ENCODE data around the gene HDGFL1.
A peak's percentile ranks its signal among the peaks of the same experiment; 100 is the strongest.

HDGFL1 gene

GRCh38 chr6:22569281-22570184, at the start of gene HDGFL1:
HDGFL1 (plus strand) TSS chr6:22569566; CDS start chr6:22569576, 10 bp downstream.
- H3K4me3 ChIP-seq (ENCODE audit: low read length), result no peak within 1 kb of the TSS
- no peaks in the 10 kb centered on the region for H3K36me3 ChIP-seq (ENCODE audit: control insufficient read depth, insufficient read depth, low read length, severe bottlenecking)

DNA sequence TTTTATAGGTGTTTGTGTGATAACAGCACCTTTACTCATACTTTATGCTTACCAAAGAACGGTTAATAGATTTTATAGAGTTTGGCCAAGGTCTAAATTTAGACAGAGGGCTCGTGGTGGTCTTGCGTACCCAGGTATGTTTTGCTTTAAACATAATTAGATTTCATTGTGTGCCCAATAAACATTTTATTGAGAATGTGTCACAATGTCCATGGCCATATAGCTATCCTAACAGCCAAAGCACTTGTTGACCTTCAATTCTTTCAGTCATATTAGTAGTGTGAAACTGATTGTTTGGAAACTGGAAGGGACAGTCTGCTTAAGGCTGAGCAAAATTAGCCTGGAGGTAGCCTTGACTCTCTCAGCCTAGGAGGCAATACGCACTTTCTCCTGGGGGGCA, 48.3 kb upstream of the HDGFL1 start:
- no peaks in the 10 kb centered on the region for H3K36me3 ChIP-seq (ENCODE audit: control insufficient read depth, insufficient read depth, low read length, severe bottlenecking)
- H3K4me3 ChIP-seq (ENCODE audit: low read length), result no peak overlapping the region
- H3K27me3 ChIP-seq (replicated peaks; ENCODE audit: control insufficient read depth, insufficient read depth, low read length), result no peaks in the 10 kb centered on the region
- no peak overlapping the region for H3K9ac ChIP-seq (ENCODE audit: low read length)
- DNase-seq (ENCODE audit: low read depth), result no peak
- no peaks in the 10 kb centered on the region for H3K9me3 ChIP-seq (ENCODE audit: control insufficient read depth, low read length)
- no peaks in the 10 kb centered on the region for H3K4me1 ChIP-seq (ENCODE audit: control insufficient read depth, insufficient read depth, low read length)

More at GRCh38 chr6:22569281-22570184, at the start of gene HDGFL1:
- H3K9me3 ChIP-seq (ENCODE audit: control insufficient read depth, low read length), result no peaks in the 10 kb centered on the region
- no peaks in the 10 kb centered on the region for H3K27me3 ChIP-seq (replicated peaks; ENCODE audit: control insufficient read depth, insufficient read depth, low read length)
- no peak within 1 kb of the TSS for H3K9ac ChIP-seq (ENCODE audit: low read length)
- DNase-seq (ENCODE audit: low read depth), result no peak
- H3K4me1 ChIP-seq (ENCODE audit: control insufficient read depth, insufficient read depth, low read length), result no peaks in the 10 kb centered on the region

GRCh38 chr6:22526736-22527135, 42.6 kb upstream of the HDGFL1 start:
- no peak overlapping the region for H3K9ac ChIP-seq (ENCODE audit: low read length)

GRCh38 chr6:22529866-22530265, 39.5 kb upstream of the HDGFL1 start:
- no peaks in the 10 kb centered on the region for H3K36me3 ChIP-seq (ENCODE audit: control insufficient read depth, insufficient read depth, low read length, severe bottlenecking)
- no peak overlapping the region for H3K4me3 ChIP-seq (ENCODE audit: low read length)
- DNase-seq (ENCODE audit: low read depth), result no peak
- H3K27me3 ChIP-seq (replicated peaks; ENCODE audit: control insufficient read depth, insufficient read depth, low read length), result no peaks in the 10 kb centered on the region
- no peaks in the 10 kb centered on the region for H3K9me3 ChIP-seq (ENCODE audit: control insufficient read depth, low read length)
- H3K4me1 ChIP-seq (ENCODE audit: control insufficient read depth, insufficient read depth, low read length), result no peaks in the 10 kb centered on the region
- no peak overlapping the region for H3K9ac ChIP-seq (ENCODE audit: low read length)

More at GRCh38 chr6:22526736-22527135, 42.6 kb upstream of the HDGFL1 start:
- Histone ChIP-seq H3K4me1 (ENCODE audit: control insufficient read depth, insufficient read depth, low read length) (no peaks in the 10 kb centered on the region), H3K4me3 (ENCODE audit: low read length) (no peak overlapping the region), H3K36me3 (ENCODE audit: control insufficient read depth, insufficient read depth, low read length, severe bottlenecking) (no peaks in the 10 kb centered on the region), H3K9me3 (ENCODE audit: control insufficient read depth, low read length) (no peaks in the 10 kb centered on the region), H3K27me3 (replicated peaks; ENCODE audit: control insufficient read depth, insufficient read depth, low read length) (no peaks in the 10 kb centered on the region)
- peak; percentile 46 for DNase-seq (ENCODE audit: low read depth)

DNA sequence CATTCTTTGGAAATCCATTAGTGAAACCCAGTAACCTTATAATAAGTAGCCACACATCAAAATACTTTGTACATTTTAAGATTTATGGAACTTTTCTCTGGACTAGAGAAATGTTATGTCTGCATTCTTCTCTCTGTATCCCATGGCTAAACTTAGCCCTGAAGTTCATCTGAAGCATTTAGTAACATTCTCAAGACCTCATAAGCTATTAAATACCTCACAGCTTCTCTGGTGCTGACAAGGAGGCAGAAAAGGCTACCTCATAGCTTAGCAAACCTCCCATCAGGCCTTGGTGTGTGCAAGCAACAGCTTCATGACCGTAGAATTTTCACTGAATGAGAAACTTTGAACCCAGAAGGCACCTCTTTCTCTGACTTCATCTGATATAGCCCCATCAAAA, 38.9 kb upstream of the HDGFL1 start:
- no peak for DNase-seq (ENCODE audit: low read depth)
- H3K27me3 ChIP-seq (replicated peaks; ENCODE audit: control insufficient read depth, insufficient read depth, low read length), result no peaks in the 10 kb centered on the region
- no peaks in the 10 kb centered on the region for H3K4me1 ChIP-seq (ENCODE audit: control insufficient read depth, insufficient read depth, low read length)
- H3K9ac ChIP-seq (ENCODE audit: low read length), result no peak overlapping the region
- no peak overlapping the region for H3K4me3 ChIP-seq (ENCODE audit: low read length)
- no peaks in the 10 kb centered on the region for H3K9me3 ChIP-seq (ENCODE audit: control insufficient read depth, low read length)
- no peaks in the 10 kb centered on the region for H3K36me3 ChIP-seq (ENCODE audit: control insufficient read depth, insufficient read depth, low read length, severe bottlenecking)

DNA sequence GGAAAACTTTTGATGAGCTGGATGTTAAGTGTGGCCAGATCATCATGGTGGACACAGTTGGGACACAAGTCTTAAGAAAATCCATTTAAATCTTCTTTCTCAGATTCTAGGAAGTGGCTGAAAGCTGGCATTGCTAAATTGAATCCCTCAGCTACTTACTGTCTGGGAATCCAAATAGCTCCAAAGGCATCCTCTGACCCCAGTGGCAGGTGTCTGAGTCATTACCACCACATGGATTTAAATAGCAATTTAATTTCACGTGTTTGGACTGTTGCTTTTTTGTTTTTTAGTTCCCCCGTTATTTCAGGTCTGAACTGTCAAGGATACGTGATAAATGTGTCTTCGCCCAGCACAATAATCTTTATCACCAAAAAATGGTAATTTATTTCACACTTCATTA, 33.2 kb upstream of the HDGFL1 start:
- Histone ChIP-seq H3K4me1 (ENCODE audit: control insufficient read depth, insufficient read depth, low read length) (no peaks in the 10 kb centered on the region), H3K36me3 (ENCODE audit: control insufficient read depth, insufficient read depth, low read length, severe bottlenecking) (no peaks in the 10 kb centered on the region), H3K9ac (ENCODE audit: low read length) (no peak overlapping the region), H3K9me3 (ENCODE audit: control insufficient read depth, low read length) (no peaks in the 10 kb centered on the region), H3K27me3 (replicated peaks; ENCODE audit: control insufficient read depth, insufficient read depth, low read length) (no peaks in the 10 kb centered on the region), H3K4me3 (ENCODE audit: low read length) (no peak overlapping the region)
- DNase-seq (ENCODE audit: low read depth), result no peak

GRCh38 chr6:22544476-22544875, 24.9 kb upstream of the HDGFL1 start:
- no peaks in the 10 kb centered on the region for H3K9me3 ChIP-seq (ENCODE audit: control insufficient read depth, low read length)
- H3K4me1 ChIP-seq (ENCODE audit: control insufficient read depth, insufficient read depth, low read length), result no peaks in the 10 kb centered on the region
- H3K9ac ChIP-seq (ENCODE audit: low read length), result no peak overlapping the region
- DNase-seq (ENCODE audit: low read depth), result no peak
- H3K36me3 ChIP-seq (ENCODE audit: control insufficient read depth, insufficient read depth, low read length, severe bottlenecking), result no peaks in the 10 kb centered on the region
- H3K27me3 ChIP-seq (replicated peaks; ENCODE audit: control insufficient read depth, insufficient read depth, low read length), result no peaks in the 10 kb centered on the region
- no peak overlapping the region for H3K4me3 ChIP-seq (ENCODE audit: low read length)

GRCh38 chr6:22545051-22545450, 24.3 kb upstream of the HDGFL1 start:
- no peaks in the 10 kb centered on the region for H3K9me3 ChIP-seq (ENCODE audit: control insufficient read depth, low read length)
- H3K4me3 ChIP-seq (ENCODE audit: low read length), result no peak overlapping the region
- H3K4me1 ChIP-seq (ENCODE audit: control insufficient read depth, insufficient read depth, low read length), result no peaks in the 10 kb centered on the region
- no peaks in the 10 kb centered on the region for H3K36me3 ChIP-seq (ENCODE audit: control insufficient read depth, insufficient read depth, low read length, severe bottlenecking)
- DNase-seq (ENCODE audit: low read depth), result no peak
- H3K27me3 ChIP-seq (replicated peaks; ENCODE audit: control insufficient read depth, insufficient read depth, low read length), result no peaks in the 10 kb centered on the region
- no peak overlapping the region for H3K9ac ChIP-seq (ENCODE audit: low read length)

GRCh38 chr6:22546236-22546635, 23.1 kb upstream of the HDGFL1 start:
- Histone ChIP-seq H3K9me3 (ENCODE audit: control insufficient read depth, low read length) (no peaks in the 10 kb centered on the region), H3K36me3 (ENCODE audit: control insufficient read depth, insufficient read depth, low read length, severe bottlenecking) (no peaks in the 10 kb centered on the region), H3K27me3 (replicated peaks; ENCODE audit: control insufficient read depth, insufficient read depth, low read length) (no peaks in the 10 kb centered on the region), H3K9ac (ENCODE audit: low read length) (no peak overlapping the region), H3K4me3 (ENCODE audit: low read length) (no peak overlapping the region), H3K4me1 (ENCODE audit: control insufficient read depth, insufficient read depth, low read length) (no peaks in the 10 kb centered on the region)
- no peak for DNase-seq (ENCODE audit: low read depth)

DNA sequence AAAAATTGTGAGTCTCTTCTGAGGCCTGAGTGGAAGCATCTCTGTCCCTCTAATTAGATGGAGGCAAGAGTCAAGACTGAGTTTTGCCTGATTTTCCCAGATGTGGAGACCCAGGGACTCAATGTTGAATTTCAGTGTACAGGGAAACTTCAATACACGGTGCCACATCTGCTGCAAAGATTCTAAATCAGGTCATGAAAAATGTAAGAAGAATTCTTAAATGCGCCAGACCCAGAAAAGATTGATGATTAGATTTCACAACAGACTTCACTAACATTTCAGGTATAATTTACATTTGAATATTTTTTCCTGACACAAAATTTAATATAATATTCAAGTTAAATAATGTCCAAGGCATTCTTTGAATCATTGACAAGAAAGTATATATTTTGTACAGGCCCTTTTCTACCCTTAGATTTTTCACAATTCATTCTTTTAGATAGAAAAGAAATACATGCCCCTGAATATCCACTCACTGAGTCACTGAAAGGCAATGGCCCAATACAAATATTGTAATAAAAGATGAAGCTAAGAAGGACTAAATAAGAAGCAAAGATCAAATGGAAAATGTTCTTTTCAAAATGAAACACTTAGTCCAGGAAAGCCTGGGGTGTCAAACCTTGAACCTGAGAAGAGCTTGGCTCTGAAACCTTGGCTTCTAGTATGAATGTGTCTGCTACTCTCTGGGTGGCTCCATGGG, 18.2 kb upstream of the HDGFL1 start:
- Histone ChIP-seq H3K36me3 (ENCODE audit: control insufficient read depth, insufficient read depth, low read length, severe bottlenecking) (no peaks in the 10 kb centered on the region), H3K9ac (ENCODE audit: low read length) (no peak overlapping the region), H3K4me1 (ENCODE audit: control insufficient read depth, insufficient read depth, low read length) (no peaks in the 10 kb centered on the region), H3K27me3 (replicated peaks; ENCODE audit: control insufficient read depth, insufficient read depth, low read length) (no peaks in the 10 kb centered on the region), H3K9me3 (ENCODE audit: control insufficient read depth, low read length) (no peaks in the 10 kb centered on the region), H3K4me3 (ENCODE audit: low read length) (no peak overlapping the region)
- peak; percentile 46 for DNase-seq (ENCODE audit: low read depth)

DNA sequence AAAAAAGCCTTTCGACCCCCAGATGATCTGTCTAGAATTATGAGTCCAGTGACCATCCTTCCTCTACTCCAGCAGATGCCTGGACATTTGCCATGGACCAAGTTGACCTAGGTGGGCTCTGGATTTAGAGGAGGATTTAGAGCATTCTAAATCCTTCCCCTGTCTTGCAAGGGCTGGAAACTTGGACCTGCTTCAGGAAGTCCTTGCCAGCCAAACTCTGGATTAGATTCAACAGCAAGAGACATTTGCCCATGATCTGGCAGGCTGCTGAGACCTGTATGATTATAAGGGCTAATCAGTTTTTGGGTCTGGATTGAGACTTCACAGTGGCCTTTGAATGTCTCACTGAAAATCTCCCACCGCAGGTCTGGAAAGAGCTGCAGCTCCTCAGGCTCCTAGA, 13.1 kb upstream of the HDGFL1 start:
- Histone ChIP-seq H3K9me3 (ENCODE audit: control insufficient read depth, low read length) (no peaks in the 10 kb centered on the region), H3K4me1 (ENCODE audit: control insufficient read depth, insufficient read depth, low read length) (no peaks in the 10 kb centered on the region), H3K27me3 (replicated peaks; ENCODE audit: control insufficient read depth, insufficient read depth, low read length) (no peaks in the 10 kb centered on the region), H3K36me3 (ENCODE audit: control insufficient read depth, insufficient read depth, low read length, severe bottlenecking) (no peaks in the 10 kb centered on the region), H3K9ac (ENCODE audit: low read length) (no peak overlapping the region), H3K4me3 (ENCODE audit: low read length) (no peak overlapping the region)
- no peak for DNase-seq (ENCODE audit: low read depth)

All from adipocyte (in vitro differentiated cells).